ENCODE results near the gene DCDC2C. TPM values are rescaled to one million over a fixed set of nuclear protein-coding genes. Genes with fewer than 3 reads are reported as not detected.

DCDC2C gene
- total and polyA plus RNA-seq, 2 of the 4 experiments (the other 2 are of a cell fraction) = not detected

- Histone ChIP-seq H3K4me3 (ENCODE audit: insufficient read depth, low read depth, low read length) (no peak overlapping the region), H4K91ac (ENCODE audit: insufficient read depth, low read depth, low read length) (no peak overlapping the region), H4K20me1 (ENCODE audit: insufficient read depth, low read length) (no peaks in the 10 kb centered on the region), H3K27ac (ENCODE audit: insufficient read depth, low read length) (no peak overlapping the region), H3K23ac (ENCODE audit: low read depth, low read length) (no peak overlapping the region), H4K5ac (ENCODE audit: low read depth, low read length) (no peak overlapping the region; the same call in 1 of the 2 replicates), H3K79me1 (ENCODE audit: low read depth in 1 of 2, low read length in 2 of 2) (no peaks in the 10 kb centered on the region), H3K4me1 (ENCODE audit: control insufficient read depth, insufficient read depth, low read length) (peaks cover 4% of the 10 kb centered on the region; the same call in 1 of the 2 replicates), H2BK15ac (ENCODE audit: low read depth, low read length) (0 out of 3 replicates have a peak overlapping the region, but pooled peaks have one; percentile 72), H2BK5ac (ENCODE audit: low read depth, low read length, poor library complexity, severe bottlenecking) (no peak overlapping the region), H2AFZ (replicated peaks; ENCODE audit: low read length, poor library complexity) (no peak overlapping the region), H3K9me3 (ENCODE audit: control insufficient read depth, insufficient read depth, low read length) (no peaks in the 10 kb centered on the region), H3K27me3 (ENCODE audit: control insufficient read depth, insufficient read depth, low read length) (no peaks in the 10 kb centered on the region), H3K4ac (ENCODE audit: low read depth, low read length) (no peak overlapping the region), H3K36me3 (ENCODE audit: control insufficient read depth, insufficient read depth, low read length) (no peaks in the 10 kb centered on the region), H3K9me1 (ENCODE audit: insufficient read depth, low read length) (no peaks in the 10 kb centered on the region), H2AK9ac (replicated peaks; ENCODE audit: low read depth, low read length, poor library complexity) (no peak overlapping the region), H3K9ac (ENCODE audit: low read depth, low read length) (no peak overlapping the region), H4K8ac (ENCODE audit: low read depth in 2 of 2, low read length in 2 of 2) (no peak overlapping the region), H3K56ac (ENCODE audit: extremely low read depth, insufficient read depth, low read length) (no peak overlapping the region), H2BK20ac (ENCODE audit: low read depth, low read length) (no peak overlapping the region), H3K4me2 (ENCODE audit: low read depth, low read length) (no peak overlapping the region), H2BK120ac (ENCODE audit: low read depth, low read length) (no peak overlapping the region), H2AK5ac (ENCODE audit: low read depth, low read length) (peak overlapping the region; percentile 59; the same call in 1 of the 2 replicates), H3K18ac (ENCODE audit: low read depth, low read length) (no peak overlapping the region), H3K14ac (replicated peaks; ENCODE audit: low read depth, low read length) (no peak overlapping the region)
- TF ChIP-seq, protein P1, sequence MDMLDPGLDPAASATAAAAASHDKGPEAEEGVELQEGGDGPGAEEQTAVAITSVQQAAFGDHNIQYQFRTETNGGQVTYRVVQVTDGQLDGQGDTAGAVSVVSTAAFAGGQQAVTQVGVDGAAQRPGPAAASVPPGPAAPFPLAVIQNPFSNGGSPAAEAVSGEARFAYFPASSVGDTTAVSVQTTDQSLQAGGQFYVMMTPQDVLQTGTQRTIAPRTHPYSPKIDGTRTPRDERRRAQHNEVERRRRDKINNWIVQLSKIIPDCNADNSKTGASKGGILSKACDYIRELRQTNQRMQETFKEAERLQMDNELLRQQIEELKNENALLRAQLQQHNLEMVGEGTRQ (IDR thresholded peaks at IDR 0.05; ENCODE audit: low read depth, low read length) = no peak
- TF ChIP-seq CTCF (conservative IDR thresholded peaks at IDR 0.05; ENCODE audit: low read depth, low read length) = no peak
- no peak for TF ChIP-seq MXI1 (IDR thresholded peaks at IDR 0.05; ENCODE audit: borderline replicate concordance, low read depth, low read length)
- no peak for TF ChIP-seq CEBPB (IDR thresholded peaks at IDR 0.05; ENCODE audit: low read depth, low read length)
- no peak for TF ChIP-seq MAFK (IDR thresholded peaks at IDR 0.05; ENCODE audit: low read depth, low read length)
- TF ChIP-seq CHD1 (IDR thresholded peaks at IDR 0.05; ENCODE audit: low read depth, low read length) = no peak
- TF ChIP-seq MAZ (IDR thresholded peaks at IDR 0.05; ENCODE audit: borderline replicate concordance, low read depth, low read length) = no peak
- no peak for TF ChIP-seq NFE2L2 (IDR thresholded peaks at IDR 0.05; ENCODE audit: low read depth, low read length)
- no peak for TF ChIP-seq POLR2A (IDR thresholded peaks at IDR 0.05; ENCODE audit: low read depth, low read length)
- dilution Hi-C loops (cut with HindIII; ENCODE audit: low sequenced_read_pairs, unreplicated experiment) = no loop called here
- DNase-seq = no peak
- ChIA-PET CTCF (interaction anchor here (1.6 kb wide), 1 partner anchor 10 kb away, joined by 4 read pairs; no protein-coding TSS in a partner anchor), POLR2A (ENCODE audit: unreplicated experiment) (no interaction called here)
- ATAC-seq (ENCODE audit: low read depth) = no peak
- in situ Hi-C loops (cut with MboI; ENCODE audit: low sequenced_read_pairs) = no loop called here
- intact Hi-C loops (cut with micrococcal nuclease) = no loop called here
- WGBS, 2 experiments (ENCODE audit: extremely low coverage in 2 of 2, insufficient read length in 1 of 2) = 96% methylated on average over 4 of the region's 19 CpGs; no CpG with 5 or more reads in 1 of the 2 experiments
- BruUV-seq (replicated peaks) = no TSS peak
Observed at GRCh38 chr2:3770724-3771415, 67.5 kb downstream of the DCDC2C start.
